ENCODE data around the gene EEF2K. TPM values are rescaled to one million over a fixed set of nuclear protein-coding genes. Genes with fewer than 3 reads are reported as not detected.

The EEF2K gene
- polyA plus RNA-seq, 1 experiment, result 9.6 TPM

GRCh38 chr16:22304411-22304810 is 98.3 kb downstream of the EEF2K start:
- ChIA-PET CTCF (no interaction called here), POLR2A (no interaction called here)
- TF ChIP-seq, protein P1, sequence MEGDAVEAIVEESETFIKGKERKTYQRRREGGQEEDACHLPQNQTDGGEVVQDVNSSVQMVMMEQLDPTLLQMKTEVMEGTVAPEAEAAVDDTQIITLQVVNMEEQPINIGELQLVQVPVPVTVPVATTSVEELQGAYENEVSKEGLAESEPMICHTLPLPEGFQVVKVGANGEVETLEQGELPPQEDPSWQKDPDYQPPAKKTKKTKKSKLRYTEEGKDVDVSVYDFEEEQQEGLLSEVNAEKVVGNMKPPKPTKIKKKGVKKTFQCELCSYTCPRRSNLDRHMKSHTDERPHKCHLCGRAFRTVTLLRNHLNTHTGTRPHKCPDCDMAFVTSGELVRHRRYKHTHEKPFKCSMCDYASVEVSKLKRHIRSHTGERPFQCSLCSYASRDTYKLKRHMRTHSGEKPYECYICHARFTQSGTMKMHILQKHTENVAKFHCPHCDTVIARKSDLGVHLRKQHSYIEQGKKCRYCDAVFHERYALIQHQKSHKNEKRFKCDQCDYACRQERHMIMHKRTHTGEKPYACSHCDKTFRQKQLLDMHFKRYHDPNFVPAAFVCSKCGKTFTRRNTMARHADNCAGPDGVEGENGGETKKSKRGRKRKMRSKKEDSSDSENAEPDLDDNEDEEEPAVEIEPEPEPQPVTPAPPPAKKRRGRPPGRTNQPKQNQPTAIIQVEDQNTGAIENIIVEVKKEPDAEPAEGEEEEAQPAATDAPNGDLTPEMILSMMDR (IDR thresholded peaks at IDR 0.05; ENCODE audit: low read depth, low read length), result no peak
- no peaks in the 10 kb centered on the region for H3K27me3 ChIP-seq (ENCODE audit: control insufficient read depth, insufficient read depth, low read length)
- H3K4me3 ChIP-seq (ENCODE audit: low read depth, low read length), result no peak overlapping the region
- H3K9me3 ChIP-seq (ENCODE audit: control insufficient read depth, insufficient read depth, low read length), result no peaks in the 10 kb centered on the region
- no peak overlapping the region for H3K27ac ChIP-seq (ENCODE audit: low read depth, low read length)
- no peak for DNase-seq (ENCODE audit: low read depth, low spot score)

- TF ChIP-seq, protein P1 (IDR thresholded peaks at IDR 0.05; ENCODE audit: low read depth, low read length), result no peak
- no peak overlapping the region for H3K27ac ChIP-seq (ENCODE audit: low read depth, low read length)
- CTCF ChIA-PET, result interaction anchor here (1.1 kb wide), 1 partner anchor 14 kb away, joined by 4 read pairs; no protein-coding TSS in a partner anchor
Measured at GRCh38 chr16:22306788-22307187, 100.7 kb downstream of the EEF2K start.

GRCh38 chr16:22307838-22308237 is 101.8 kb downstream of the EEF2K start:
- DNase-seq (ENCODE audit: low read depth, low spot score), result no peak
- ChIA-PET CTCF (interaction anchor here (2.7 kb wide), 1 partner anchor 8 kb away, joined by 13 read pairs; no protein-coding TSS in a partner anchor), POLR2A (no interaction called here)
- TF ChIP-seq, protein P1 (IDR thresholded peaks at IDR 0.05; ENCODE audit: low read depth, low read length), result no peak
- no peak overlapping the region for H3K27ac ChIP-seq (ENCODE audit: low read depth, low read length)
- H3K4me3 ChIP-seq (ENCODE audit: low read depth, low read length), result no peak overlapping the region
- no peaks in the 10 kb centered on the region for H3K27me3 ChIP-seq (ENCODE audit: control insufficient read depth, insufficient read depth, low read length)
- H3K9me3 ChIP-seq (ENCODE audit: control insufficient read depth, insufficient read depth, low read length), result no peaks in the 10 kb centered on the region

More at GRCh38 chr16:22306788-22307187, 100.7 kb downstream of the EEF2K start:
- POLR2A ChIA-PET, result no interaction called here
- Histone ChIP-seq H3K4me3 (ENCODE audit: low read depth, low read length) (no peak overlapping the region), H3K27me3 (ENCODE audit: control insufficient read depth, insufficient read depth, low read length) (no peaks in the 10 kb centered on the region), H3K9me3 (ENCODE audit: control insufficient read depth, insufficient read depth, low read length) (no peaks in the 10 kb centered on the region)
- DNase-seq (ENCODE audit: low read depth, low spot score), result no peak

GRCh38 chr16:22308824-22309520 is 102.9 kb downstream of the EEF2K start:
- no peaks in the 10 kb centered on the region for H3K9me3 ChIP-seq (ENCODE audit: control insufficient read depth, insufficient read depth, low read length)
- TF ChIP-seq, protein P1 (IDR thresholded peaks at IDR 0.05; ENCODE audit: low read depth, low read length), result no peak
- H3K4me3 ChIP-seq (ENCODE audit: low read depth, low read length), result no peak overlapping the region
- CTCF ChIA-PET, result interaction anchor here (2.7 kb wide), 1 partner anchor 9 kb away, joined by 13 read pairs; no protein-coding TSS in a partner anchor
- DNase-seq (ENCODE audit: low read depth, low spot score), result no peak
- no peak overlapping the region for H3K27ac ChIP-seq (ENCODE audit: low read depth, low read length)
- H3K27me3 ChIP-seq (ENCODE audit: control insufficient read depth, insufficient read depth, low read length), result no peaks in the 10 kb centered on the region
- POLR2A ChIA-PET, result interaction anchor here (1.6 kb wide), 1 partner anchor 11 kb away, joined by 4 read pairs; no protein-coding TSS in a partner anchor

- TF ChIP-seq, protein P1 (IDR thresholded peaks at IDR 0.05; ENCODE audit: low read depth, low read length), result no peak
- H3K9me3 ChIP-seq (ENCODE audit: control insufficient read depth, insufficient read depth, low read length), result no peaks in the 10 kb centered on the region
- DNase-seq (ENCODE audit: low read depth, low spot score), result no peak
- CTCF ChIA-PET, result interaction anchor here (0.6 to 0.8 kb wide), 2 partner anchors 11 to 730 kb away, joined by 3 to 4 read pairs; no protein-coding TSS in a partner anchor
- no peak overlapping the region for H3K27ac ChIP-seq (ENCODE audit: low read depth, low read length)
- POLR2A ChIA-PET, result interaction anchor here (0.7 kb wide), 1 partner anchor 38 kb away, joined by 3 read pairs; no protein-coding TSS in a partner anchor
- no peaks in the 10 kb centered on the region for H3K27me3 ChIP-seq (ENCODE audit: control insufficient read depth, insufficient read depth, low read length)
- no peak overlapping the region for H3K4me3 ChIP-seq (ENCODE audit: low read depth, low read length)
Measured at GRCh38 chr16:22311520-22311919, 105.4 kb downstream of the EEF2K start.
